ENCODE data around the gene SOX10.
A peak's percentile ranks its signal among the peaks of the same experiment; 100 is the strongest.

Gene SOX10

GRCh38 chr22:37933711-37934376 lies 50.5 kb downstream of the SOX10 start (continued):
- peak; percentile 12; the same call in 1 of the 2 replicates for TF ChIP-seq ZNF558 (tag by site-specific recombination; IDR thresholded peaks at IDR 0.05)
- TF ChIP-seq ZNF449 (tag by site-specific recombination; IDR thresholded peaks at IDR 0.05), result no peak
- no peak for TF ChIP-seq ZNF830 (tag by site-specific recombination; IDR thresholded peaks at IDR 0.05; ENCODE audit: low read depth)
- TF ChIP-seq ZNF529 (tag by site-specific recombination; IDR thresholded peaks at IDR 0.05; ENCODE audit: insufficient replicate concordance), result no peak
- TF ChIP-seq ZNF473 (tag by site-specific recombination; IDR thresholded peaks at IDR 0.05), result no peak
- no peak for TF ChIP-seq ZNF112 (tag by site-specific recombination; IDR thresholded peaks at IDR 0.05)
- TF ChIP-seq ZNF664 (tag by site-specific recombination; IDR thresholded peaks at IDR 0.05), result no peak
- no peak for TF ChIP-seq ZNF311 (tag by site-specific recombination; IDR thresholded peaks at IDR 0.05; ENCODE audit: borderline replicate concordance)
- no peak for TF ChIP-seq ZNF777 (tag by site-specific recombination; IDR thresholded peaks at IDR 0.05; ENCODE audit: borderline replicate concordance)
- TF ChIP-seq GLIS1 (tag by site-specific recombination; IDR thresholded peaks at IDR 0.05), result peak; percentile 99
- TF ChIP-seq SP2 (tag by site-specific recombination; IDR thresholded peaks at IDR 0.05), result no peak
- TF ChIP-seq ZNF2 (tag by site-specific recombination; IDR thresholded peaks at IDR 0.05), result peak; percentile 98
- TF ChIP-seq ZSCAN18 (tag by site-specific recombination; IDR thresholded peaks at IDR 0.05), result no peak
- TF ChIP-seq ZNF394 (tag by site-specific recombination; IDR thresholded peaks at IDR 0.05; ENCODE audit: borderline replicate concordance), result peak; percentile 38; the same call in 1 of the 2 replicates
- no peak for TF ChIP-seq ZNF23 (tag by site-specific recombination; IDR thresholded peaks at IDR 0.05; ENCODE audit: borderline replicate concordance)
- TF ChIP-seq ZNF184 (tag by site-specific recombination; IDR thresholded peaks at IDR 0.05), result peak; percentile 75; the same call in 1 of the 2 replicates
- TF ChIP-seq ZSCAN30 (tag by site-specific recombination; IDR thresholded peaks at IDR 0.05), result 0 out of 2 replicates have a peak, but pooled peaks have one; percentile 59
- no peak for TF ChIP-seq EGR2 (tag by site-specific recombination; IDR thresholded peaks at IDR 0.05; ENCODE audit: low read depth)
- no peak for TF ChIP-seq ZNF704 (tag by site-specific recombination; IDR thresholded peaks at IDR 0.05)
- TF ChIP-seq ZBTB49 (tag by site-specific recombination; IDR thresholded peaks at IDR 0.05; ENCODE audit: low read depth), result no peak
- TF ChIP-seq ZNF140 (tag by site-specific recombination; IDR thresholded peaks at IDR 0.05), result no peak
- TF ChIP-seq ZNF211 (tag by site-specific recombination; IDR thresholded peaks at IDR 0.05; ENCODE audit: low read depth), result no peak
- no peak for TF ChIP-seq ZNF677 (tag by site-specific recombination; IDR thresholded peaks at IDR 0.05)
- TF ChIP-seq OVOL3 (tag by site-specific recombination; IDR thresholded peaks at IDR 0.05), result no peak
- no peak for TF ChIP-seq ZBTB6 (tag by site-specific recombination; IDR thresholded peaks at IDR 0.05)
- peak; percentile 85 for TF ChIP-seq ZNF76 (tag by site-specific recombination; IDR thresholded peaks at IDR 0.05; ENCODE audit: borderline replicate concordance, low read depth)
- TF ChIP-seq ZFP3 (tag by site-specific recombination; IDR thresholded peaks at IDR 0.05; ENCODE audit: low read depth), result no peak
- no peak for TF ChIP-seq ZNF416 (tag by site-specific recombination; IDR thresholded peaks at IDR 0.05)
- TF ChIP-seq ZNF785 (tag by site-specific recombination; IDR thresholded peaks at IDR 0.05), result no peak
- no peak for TF ChIP-seq ZNF10 (tag by site-specific recombination; IDR thresholded peaks at IDR 0.05)
- TF ChIP-seq RBAK (tag by site-specific recombination; IDR thresholded peaks at IDR 0.05), result no peak
- no peak for TF ChIP-seq ZNF48 (tag by site-specific recombination; IDR thresholded peaks at IDR 0.05)
